HG03558 (cell line): ENCODE results near the gene PKD1.

Experiments used
- ATAC-seq: cut with Tn5 transposase; IDR thresholded peaks from one replicate; pipeline ENCODE4 v1.9.1; 2021; ENCODE audit warnings: moderate number of reproducible peaks; ENCODE audit not compliant: unreplicated experiment; ENCODE audit errors: extremely low read depth

Gene PKD1

GRCh38 chr16:2079991-2080390, 55.7 kb downstream of the PKD1 start:
- ATAC-seq, result no peak

DNA sequence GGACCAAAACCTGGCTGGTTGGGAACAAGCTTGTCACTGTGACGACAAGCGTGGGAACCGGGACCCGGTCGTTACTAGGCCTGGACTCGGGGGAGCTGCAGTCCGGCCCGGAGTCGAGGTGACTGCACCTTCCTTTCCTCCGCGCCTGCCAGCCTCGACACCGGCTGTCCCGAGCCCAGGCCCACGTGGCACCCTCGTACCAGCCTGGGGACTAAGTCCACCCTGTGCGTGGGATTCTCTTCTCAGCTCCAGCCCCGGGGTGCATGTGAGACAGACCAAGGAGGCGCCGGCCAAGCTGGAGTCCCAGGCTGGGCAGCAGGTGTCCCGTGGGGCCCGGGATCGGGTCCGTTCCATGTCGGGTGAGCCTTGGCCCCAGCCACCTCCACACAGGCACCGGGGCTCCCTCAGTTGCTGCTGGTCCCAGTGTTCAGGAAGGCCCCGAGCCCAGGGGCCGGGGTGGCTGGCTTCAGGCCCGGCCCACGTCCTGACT, 56.3 kb downstream of the PKD1 start:
- no peak for ATAC-seq

- ATAC-seq, result no peak
These were observed 57.0 kb downstream of the PKD1 start for GRCh38 chr16:2078691-2079090.

DNA sequence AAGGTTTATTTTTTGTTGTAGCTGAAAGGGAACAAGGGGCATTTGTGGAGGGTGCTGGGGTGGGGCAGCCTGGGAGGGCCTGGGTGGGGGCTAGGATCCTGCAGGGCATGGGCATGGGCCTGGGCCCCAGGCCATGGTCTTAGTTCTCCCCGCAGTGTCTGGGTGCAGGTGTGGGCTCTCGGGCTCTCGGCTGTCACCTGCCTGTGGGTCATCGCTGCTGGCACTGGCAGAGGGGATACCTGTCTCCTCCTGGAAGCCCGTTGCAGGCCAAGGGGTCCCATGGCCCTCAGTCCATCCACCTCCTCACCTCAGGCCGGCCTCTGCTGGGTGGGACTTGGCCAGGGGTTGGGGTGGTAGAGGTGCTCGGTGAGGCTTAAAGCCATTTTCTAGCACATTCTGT, 57.6 kb downstream of the PKD1 start:
- no peak for ATAC-seq

DNA sequence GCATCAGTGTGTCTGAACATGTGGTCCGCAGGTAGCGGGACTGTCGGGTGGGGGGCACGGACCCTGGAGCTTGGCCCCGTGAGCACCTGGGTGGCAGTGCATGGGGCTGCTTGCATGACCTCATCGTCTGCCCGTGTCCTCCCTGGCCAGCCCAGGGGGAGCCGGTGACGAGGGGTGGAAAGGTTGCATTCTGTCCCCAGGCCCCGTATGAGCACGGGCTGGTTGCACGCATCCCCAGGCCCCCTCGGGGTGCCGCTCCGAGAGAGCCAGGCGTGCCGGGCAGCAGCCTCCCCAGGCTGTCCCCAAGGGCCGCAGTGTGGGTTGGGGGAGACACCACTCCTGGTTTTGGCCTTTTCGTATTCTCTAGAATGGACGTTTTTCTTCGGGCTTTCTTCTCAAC, 58.0 kb downstream of the PKD1 start:
- ATAC-seq, result no peak

- no peak for ATAC-seq
These were observed 58.7 kb downstream of the PKD1 start for GRCh38 chr16:2077016-2077415.

GRCh38 chr16:2076072-2076865, 59.4 kb downstream of the PKD1 start:
- no peak for ATAC-seq

- ATAC-seq, result no peak
These were observed 60.1 kb downstream of the PKD1 start for GRCh38 chr16:2075631-2076030.

- ATAC-seq, result no peak
These were observed 61.6 kb downstream of the PKD1 start for GRCh38 chr16:2074071-2074470.

GRCh38 chr16:2072926-2073325, 62.8 kb downstream of the PKD1 start:
- no peak for ATAC-seq

DNA sequence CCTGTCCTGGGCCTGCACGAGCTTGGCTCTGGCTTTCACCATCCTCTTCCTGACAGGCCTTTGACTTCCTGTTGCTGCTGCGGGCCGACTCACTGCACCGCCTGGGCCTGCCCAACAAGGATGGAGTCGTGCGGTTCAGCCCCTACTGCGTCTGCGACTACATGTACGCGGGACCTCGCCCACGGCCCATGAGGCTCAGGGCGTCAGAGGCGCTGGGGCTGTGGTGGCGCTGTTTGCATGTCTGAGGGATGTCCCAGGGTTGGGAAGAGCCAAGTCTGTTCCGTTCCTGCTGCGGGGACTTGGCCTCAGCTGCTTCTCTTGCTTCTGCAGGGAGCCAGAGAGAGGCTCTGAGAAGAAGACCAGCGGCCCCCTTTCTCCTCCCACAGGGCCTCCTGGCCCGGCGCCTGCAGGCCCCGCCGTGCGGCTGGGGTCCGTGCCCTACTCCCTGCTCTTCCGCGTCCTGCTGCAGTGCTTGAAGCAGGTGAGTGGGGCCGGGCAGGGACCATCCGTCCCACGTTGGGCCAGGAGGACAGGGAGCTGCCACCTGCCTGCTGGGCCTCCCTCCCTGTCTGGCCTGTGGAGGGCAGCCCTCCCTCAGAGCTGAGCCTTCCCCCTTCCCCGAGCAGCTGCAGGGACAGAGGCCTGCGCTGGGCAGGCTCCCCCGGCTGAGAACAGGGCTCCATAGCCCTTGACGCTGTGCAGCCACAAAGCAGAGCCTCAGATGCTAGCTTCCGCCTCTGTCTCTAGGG, 64.1 kb downstream of the PKD1 start:
- ATAC-seq, result no peak

- no peak for ATAC-seq
These were observed 64.9 kb downstream of the PKD1 start for GRCh38 chr16:2070576-2071453.

GRCh38 chr16:2066139-2066538, 69.6 kb downstream of the PKD1 start:
- ATAC-seq, result no peak

DNA sequence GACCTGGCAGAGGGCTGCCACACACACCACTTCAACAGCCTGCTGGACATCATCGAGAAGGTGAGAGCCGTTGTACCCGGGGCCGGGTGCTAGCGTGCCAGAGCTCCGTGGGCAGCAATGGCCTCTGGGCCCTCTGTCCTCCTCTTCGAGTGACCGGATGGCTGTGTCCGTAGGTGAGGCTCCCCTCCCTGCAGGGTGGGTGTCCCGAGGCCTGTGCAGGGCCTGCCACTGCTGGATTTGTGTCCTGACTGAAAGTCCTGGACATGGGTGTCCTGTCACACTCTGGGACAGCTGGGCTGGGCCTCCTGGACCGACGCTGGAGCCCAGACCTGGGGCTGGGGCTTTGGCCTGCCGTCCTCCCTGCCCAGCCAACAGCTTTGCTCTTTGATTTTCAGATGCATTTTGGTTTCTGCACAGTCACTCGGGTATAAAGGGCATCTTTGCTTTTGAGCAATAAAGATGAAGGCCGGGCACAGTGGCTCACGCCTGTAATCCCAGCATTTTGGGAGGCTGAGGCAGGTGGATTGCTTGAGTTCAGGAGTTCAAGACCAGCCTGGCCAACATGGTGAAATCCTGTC, 71.2 kb downstream of the PKD1 start:
- ATAC-seq, result no peak

GRCh38 chr16:2063861-2064260, 71.8 kb downstream of the PKD1 start:
- ATAC-seq, result no peak

DNA sequence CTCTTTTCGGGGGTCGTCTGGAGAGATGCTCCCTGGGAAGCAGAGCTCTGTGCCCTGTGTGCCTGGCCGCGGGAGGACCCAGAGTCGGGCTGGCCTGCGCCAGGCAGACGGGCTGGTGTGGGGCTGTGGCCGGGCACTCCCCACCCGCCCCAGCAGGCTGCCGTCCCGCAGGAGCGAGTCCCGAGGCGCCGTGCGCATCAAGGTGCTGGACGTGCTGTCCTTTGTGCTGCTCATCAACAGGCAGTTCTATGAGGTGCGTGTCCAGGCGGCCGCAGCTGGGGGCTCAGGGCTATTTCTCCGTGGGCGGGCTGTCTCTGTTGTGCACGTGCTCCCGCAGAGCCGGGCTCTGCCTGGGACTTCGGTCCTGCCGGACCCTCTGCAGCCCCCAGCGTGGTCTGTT, 72.9 kb downstream of the PKD1 start:
- ATAC-seq, result no peak

DNA sequence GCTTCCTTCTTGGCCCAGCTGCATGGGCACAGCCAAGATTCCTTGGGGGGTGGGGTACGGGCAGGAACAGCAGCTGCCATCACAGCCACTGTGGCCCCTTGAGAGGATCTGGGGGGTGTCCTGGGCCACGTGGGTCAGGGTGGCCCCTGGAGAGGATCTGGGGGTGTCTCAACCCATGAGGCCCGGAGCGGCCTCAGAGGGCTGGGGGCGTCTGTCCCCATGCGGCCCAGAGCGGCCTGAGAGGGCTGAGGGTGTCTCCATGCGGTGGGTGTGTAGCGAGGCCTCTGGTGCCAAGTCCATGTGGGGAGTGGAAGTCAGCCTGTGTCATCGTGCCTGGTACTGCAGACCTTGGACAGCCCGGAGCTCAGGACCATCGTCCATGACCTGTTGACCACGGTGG, 74.2 kb downstream of the PKD1 start:
- no peak for ATAC-seq

- no peak for ATAC-seq
These were observed 74.7 kb downstream of the PKD1 start for GRCh38 chr16:2061023-2061422.

GRCh38 chr16:2060346-2060745, 75.4 kb downstream of the PKD1 start:
- ATAC-seq, result no peak

- ATAC-seq, result no peak
These were observed 76.8 kb downstream of the PKD1 start for GRCh38 chr16:2058872-2059271.
